ENCODE data around the gene IL36B. TPM values are rescaled to one million over a fixed set of nuclear protein-coding genes. Genes with fewer than 3 reads are reported as not detected.

Gene IL36B
- total and polyA plus RNA-seq, 2 donors (not counting 1 experiment from before 2014, with no cell fraction given): not detected

- Histone ChIP-seq H3K36me3 (replicated peaks in 1 of 2; ENCODE audit: control extremely low read depth in 1 of 2, control insufficient read depth in 1 of 2, extremely low read depth in 1 of 2, insufficient read depth in 2 of 2, low read length in 1 of 2) (no peaks in the 10 kb centered on the region), H3K9me3 (ENCODE audit: control extremely low read depth in 1 of 3, control insufficient read depth in 2 of 3, insufficient read depth in 1 of 3, low read length in 2 of 3) (no peaks in the 10 kb centered on the region), H3K4me2 (replicated peaks; ENCODE audit: low read depth, low read length, poor library complexity, severe bottlenecking) (no peak overlapping the region), H4K20me1 (ENCODE audit: control insufficient read depth, insufficient read depth, low read length, poor library complexity, severe bottlenecking) (no peaks in the 10 kb centered on the region), H3K27me3 (replicated peaks in 1 of 4; ENCODE audit: control extremely low read depth in 1 of 4, control insufficient read depth in 3 of 4, insufficient read depth in 4 of 4, low read length in 3 of 4) (peaks cover 0 to 30% (median 19%) of the 10 kb centered on the region in 4 experiments), H3K9ac (ENCODE audit: low read length) (no peak overlapping the region), H3K4me1 (ENCODE audit: control insufficient read depth in 2 of 2, insufficient read depth in 2 of 2, low read length in 2 of 2) (peaks cover 7 to 8% of the 10 kb centered on the region in 2 donors), H3K79me2 (ENCODE audit: control insufficient read depth, insufficient read depth, low read length) (no peaks in the 10 kb centered on the region), H2AFZ (ENCODE audit: insufficient read depth, low read depth, low read length, poor library complexity, severe bottlenecking) (no peak overlapping the region), H3K27ac (ENCODE audit: low read length in 2 of 2) (no peak overlapping the region), H3K4me3 (ENCODE audit: control extremely low read depth in 1 of 5, extremely low read depth in 1 of 5, insufficient read depth in 1 of 5, low read depth in 2 of 5, low read length in 4 of 5) (no peak overlapping the region)
- DNase-seq (no peak), ATAC-seq (ENCODE audit: low read depth) (no peak)
- WGBS (ENCODE audit: insufficient coverage): 30% methylated on average over 1 of the region's 1 CpG
- ChIA-PET POLR2A (no interaction called here), CTCF (no interaction called here)
- peaks cover 46% of the 10 kb centered on the region for H3K27me3 Mint-ChIP-seq
- intact Hi-C loops (cut with micrococcal nuclease): no loop called here
- TF ChIP-seq CTCF (IDR thresholded peaks at IDR 0.05): no peak
- no peak for TF ChIP-seq EZH2 (IDR thresholded peaks at IDR 0.05; ENCODE audit: borderline replicate concordance, insufficient read depth, low read depth, low read length, poor library complexity, severe bottlenecking)
- no peaks in the 10 kb centered on the region for H3K9me3 Mint-ChIP-seq (ENCODE audit: insufficient read depth)
- H3K4me3 Mint-ChIP-seq: no peak overlapping the region
- no peak overlapping the region for H3K27ac Mint-ChIP-seq
- peaks cover 5% of the 10 kb centered on the region for H3K4me1 Mint-ChIP-seq
Observed at GRCh38 chr2:113028112-113028511, 24.6 kb downstream of the IL36B start.

- ATAC-seq (ENCODE audit: low read depth): no peak
- Histone ChIP-seq H3K36me3 (replicated peaks in 1 of 2; ENCODE audit: control extremely low read depth in 1 of 2, control insufficient read depth in 1 of 2, extremely low read depth in 1 of 2, insufficient read depth in 2 of 2, low read length in 1 of 2) (no peaks in the 10 kb centered on the region), H3K27ac (ENCODE audit: low read length in 2 of 2) (no peak overlapping the region), H3K27me3 (replicated peaks in 1 of 4; ENCODE audit: control extremely low read depth in 1 of 4, control insufficient read depth in 3 of 4, insufficient read depth in 4 of 4, low read length in 3 of 4) (peaks cover 0 to 32% (median 19%) of the 10 kb centered on the region in 4 experiments), H3K79me2 (ENCODE audit: control insufficient read depth, insufficient read depth, low read length) (no peaks in the 10 kb centered on the region), H2AFZ (ENCODE audit: insufficient read depth, low read depth, low read length, poor library complexity, severe bottlenecking) (no peak overlapping the region), H3K4me3 (ENCODE audit: control extremely low read depth in 1 of 5, extremely low read depth in 1 of 5, insufficient read depth in 1 of 5, low read depth in 2 of 5, low read length in 4 of 5) (no peak overlapping the region), H3K9me3 (ENCODE audit: control extremely low read depth in 1 of 3, control insufficient read depth in 2 of 3, insufficient read depth in 1 of 3, low read length in 2 of 3) (no peaks in the 10 kb centered on the region), H3K4me1 (ENCODE audit: control insufficient read depth in 2 of 2, insufficient read depth in 2 of 2, low read length in 2 of 2) (peaks cover 7 to 8% of the 10 kb centered on the region in 2 donors), H3K9ac (ENCODE audit: low read length) (no peak overlapping the region), H4K20me1 (ENCODE audit: control insufficient read depth, insufficient read depth, low read length, poor library complexity, severe bottlenecking) (no peaks in the 10 kb centered on the region), H3K4me2 (replicated peaks; ENCODE audit: low read depth, low read length, poor library complexity, severe bottlenecking) (no peak overlapping the region)
- WGBS (ENCODE audit: insufficient coverage): 100% methylated on average over 1 of the region's 2 CpGs
- no peak overlapping the region for H3K4me3 Mint-ChIP-seq
- ChIA-PET CTCF (no interaction called here), POLR2A (no interaction called here)
- no peak for DNase-seq
- intact Hi-C loops (cut with micrococcal nuclease): no loop called here
- no peak for TF ChIP-seq EZH2 (IDR thresholded peaks at IDR 0.05; ENCODE audit: borderline replicate concordance, insufficient read depth, low read depth, low read length, poor library complexity, severe bottlenecking)
- H3K4me1 Mint-ChIP-seq: peaks cover 5% of the 10 kb centered on the region
- H3K9me3 Mint-ChIP-seq (ENCODE audit: insufficient read depth): no peaks in the 10 kb centered on the region
- H3K27me3 Mint-ChIP-seq: peaks cover 51% of the 10 kb centered on the region
- H3K27ac Mint-ChIP-seq: no peak overlapping the region
Observed at GRCh38 chr2:113027691-113028090, 25.0 kb downstream of the IL36B start.
